Activated T-cell treated with anti-CD3 and anti-CD28 coated beads, Interleukin-2, amount 50 U/mL, for 24 hours (primary cell): Measurements from ENCODE around the gene ANOS1.

Source experiments
- DNase-seq: peaks from one replicate; pipeline ENCODE4 v3.0.0-alpha.2; 2020
- H3K27ac Mint-ChIP-seq: 2 replicates; pipeline ENCODE4 v1.8.0; 2020; ENCODE audit warnings: mild to moderate bottlenecking, mixed read lengths
- H3K27me3 Mint-ChIP-seq: 2 replicates; pipeline ENCODE4 v1.8.0; 2020; ENCODE audit warnings: mixed read lengths
- H3K36me3 Mint-ChIP-seq: 2 replicates; pipeline ENCODE4 v1.8.0; 2020; ENCODE audit warnings: low read depth, mixed read lengths
- H3K4me1 Mint-ChIP-seq: 2 replicates; pipeline ENCODE4 v1.8.0; 2020; ENCODE audit warnings: low read depth, mixed read lengths
- H3K4me3 Mint-ChIP-seq: 2 replicates; pipeline ENCODE4 v1.8.0; 2020; ENCODE audit warnings: mild to moderate bottlenecking, moderate library complexity, mixed read lengths
- H3K9me3 Mint-ChIP-seq: 2 replicates; pipeline ENCODE4 v1.8.0; 2020; ENCODE audit warnings: mixed read lengths

ANOS1 gene

GRCh38 chrX:8730812-8731558 lies 952 bp downstream of the ANOS1 start:
- Mint-ChIP-seq H3K27ac (no peak overlapping the region), H3K27me3 (peaks cover 72% of the 10 kb centered on the region), H3K4me3 (no peak overlapping the region), H3K4me1 (peaks cover 1% of the 10 kb centered on the region), H3K36me3 (no peaks in the 10 kb centered on the region), H3K9me3 (no peaks in the 10 kb centered on the region)
- no peak for DNase-seq

GRCh38 chrX:8729811-8730210 lies 2.1 kb downstream of the ANOS1 start:
- no peaks in the 10 kb centered on the region for H3K36me3 Mint-ChIP-seq
- no peak for DNase-seq
- no peak overlapping the region for H3K27ac Mint-ChIP-seq
- no peaks in the 10 kb centered on the region for H3K9me3 Mint-ChIP-seq
- H3K27me3 Mint-ChIP-seq, result peaks cover 72% of the 10 kb centered on the region
- peaks cover 1% of the 10 kb centered on the region for H3K4me1 Mint-ChIP-seq
- H3K4me3 Mint-ChIP-seq, result no peak overlapping the region

GRCh38 chrX:8728932-8729535 lies 2.9 kb downstream of the ANOS1 start:
- Mint-ChIP-seq H3K27me3 (peaks cover 80% of the 10 kb centered on the region), H3K36me3 (no peaks in the 10 kb centered on the region), H3K9me3 (no peaks in the 10 kb centered on the region), H3K4me3 (no peak overlapping the region), H3K27ac (no peak overlapping the region), H3K4me1 (peaks cover 1% of the 10 kb centered on the region)
- no peak for DNase-seq

DNA sequence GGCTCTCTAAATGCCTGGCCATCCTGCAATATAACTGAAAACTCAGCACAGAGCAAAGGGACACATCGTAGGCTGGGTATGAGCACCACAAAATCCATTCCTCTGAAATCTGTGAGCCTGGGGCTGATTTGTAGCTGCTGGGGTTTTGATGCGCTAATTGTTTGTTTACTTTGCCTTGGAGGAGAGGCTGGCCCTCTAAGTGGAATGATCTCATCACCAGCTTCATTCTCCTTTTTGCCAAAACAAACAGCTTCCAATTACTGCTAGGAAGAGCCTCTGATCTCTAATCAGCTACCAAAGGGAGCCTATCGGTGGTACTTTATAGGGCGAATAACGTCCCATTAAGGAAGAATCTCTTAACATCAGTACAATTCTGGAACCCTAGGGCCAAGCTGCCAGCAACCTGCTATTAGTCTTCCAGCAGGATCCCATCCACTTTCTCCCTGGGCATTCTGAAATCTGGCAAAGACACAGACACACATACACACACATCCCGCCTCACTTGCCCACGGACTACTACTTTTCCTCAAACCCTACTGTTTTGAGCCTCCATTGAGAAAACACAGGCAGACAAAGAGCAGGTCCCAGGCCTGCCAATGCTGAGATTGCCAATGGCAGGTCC lies 5.8 kb downstream of the ANOS1 start:
- no peak overlapping the region for H3K27ac Mint-ChIP-seq
- peaks cover 75% of the 10 kb centered on the region for H3K27me3 Mint-ChIP-seq
- peaks cover 1% of the 10 kb centered on the region for H3K4me1 Mint-ChIP-seq

GRCh38 chrX:8724300-8724699 lies 7.6 kb downstream of the ANOS1 start:
- Mint-ChIP-seq H3K27me3 (peaks cover 59% of the 10 kb centered on the region), H3K4me1 (no peaks in the 10 kb centered on the region), H3K27ac (no peak overlapping the region), H3K4me3 (no peak overlapping the region), H3K36me3 (no peaks in the 10 kb centered on the region), H3K9me3 (no peaks in the 10 kb centered on the region)
- DNase-seq, result no peak

More for the DNA sequence above, 5.8 kb downstream of the ANOS1 start:
- no peak for DNase-seq
- Mint-ChIP-seq H3K4me3 (no peak overlapping the region), H3K36me3 (no peaks in the 10 kb centered on the region), H3K9me3 (no peaks in the 10 kb centered on the region)

DNA sequence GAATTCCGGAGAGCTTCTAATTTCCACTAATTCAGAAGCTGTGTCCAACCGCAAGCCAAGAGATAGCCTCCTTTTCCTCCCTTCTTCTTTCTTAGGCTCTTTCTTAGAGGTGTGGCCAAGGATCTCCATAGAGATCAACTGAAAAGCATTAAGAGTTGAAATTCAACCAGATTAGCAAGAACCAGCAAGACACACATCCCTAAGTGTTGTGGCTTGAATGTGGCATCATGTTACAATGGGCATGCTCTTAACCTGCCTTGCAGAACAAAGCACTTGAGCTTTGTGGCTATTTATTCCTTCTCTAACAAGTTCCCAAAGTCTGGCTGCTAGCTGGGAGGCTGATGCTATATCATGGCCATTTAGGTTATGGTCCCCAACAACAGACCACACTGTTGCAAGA lies 10.4 kb downstream of the ANOS1 start:
- H3K4me1 Mint-ChIP-seq, result no peaks in the 10 kb centered on the region
- no peak overlapping the region for H3K27ac Mint-ChIP-seq
- H3K9me3 Mint-ChIP-seq, result no peaks in the 10 kb centered on the region
- no peaks in the 10 kb centered on the region for H3K36me3 Mint-ChIP-seq
- no peak overlapping the region for H3K4me3 Mint-ChIP-seq
- no peak for DNase-seq
- peaks cover 37% of the 10 kb centered on the region for H3K27me3 Mint-ChIP-seq

GRCh38 chrX:8720136-8720535 lies 11.8 kb downstream of the ANOS1 start:
- DNase-seq, result no peak
- H3K4me3 Mint-ChIP-seq, result no peak overlapping the region
- H3K4me1 Mint-ChIP-seq, result no peaks in the 10 kb centered on the region
- no peak overlapping the region for H3K27ac Mint-ChIP-seq
- H3K27me3 Mint-ChIP-seq, result peaks cover 29% of the 10 kb centered on the region
- no peaks in the 10 kb centered on the region for H3K36me3 Mint-ChIP-seq
- H3K9me3 Mint-ChIP-seq, result no peaks in the 10 kb centered on the region

GRCh38 chrX:8717354-8717753 lies 14.6 kb downstream of the ANOS1 start:
- H3K4me3 Mint-ChIP-seq, result no peak overlapping the region
- no peaks in the 10 kb centered on the region for H3K4me1 Mint-ChIP-seq
- no peaks in the 10 kb centered on the region for H3K36me3 Mint-ChIP-seq

DNA sequence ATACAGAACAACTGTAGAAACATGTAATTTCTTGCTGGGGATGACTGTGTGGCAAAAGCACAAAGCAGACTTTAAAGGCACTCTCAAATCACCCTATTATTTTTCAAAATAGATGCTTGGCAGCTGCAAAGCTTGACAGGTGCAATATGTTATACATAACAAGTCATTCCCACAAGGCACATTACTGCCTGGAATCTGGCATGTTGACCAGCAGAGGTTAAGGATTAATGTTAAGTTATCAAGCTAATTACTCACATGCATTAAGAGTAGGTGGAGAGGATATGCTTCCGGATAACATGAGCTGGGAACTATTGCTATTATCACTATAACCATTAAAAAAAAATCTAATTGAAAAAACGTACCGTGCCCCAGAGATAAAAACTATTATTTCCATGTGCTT lies 17.8 kb downstream of the ANOS1 start:
- DNase-seq, result no peak
- Mint-ChIP-seq H3K36me3 (no peaks in the 10 kb centered on the region), H3K9me3 (no peaks in the 10 kb centered on the region), H3K27ac (no peak overlapping the region), H3K27me3 (peaks cover 2% of the 10 kb centered on the region), H3K4me3 (no peak overlapping the region), H3K4me1 (no peaks in the 10 kb centered on the region)

More at GRCh38 chrX:8717354-8717753, 14.6 kb downstream of the ANOS1 start:
- no peak for DNase-seq
- Mint-ChIP-seq H3K27me3 (peaks cover 7% of the 10 kb centered on the region), H3K27ac (no peak overlapping the region), H3K9me3 (no peaks in the 10 kb centered on the region)

DNA sequence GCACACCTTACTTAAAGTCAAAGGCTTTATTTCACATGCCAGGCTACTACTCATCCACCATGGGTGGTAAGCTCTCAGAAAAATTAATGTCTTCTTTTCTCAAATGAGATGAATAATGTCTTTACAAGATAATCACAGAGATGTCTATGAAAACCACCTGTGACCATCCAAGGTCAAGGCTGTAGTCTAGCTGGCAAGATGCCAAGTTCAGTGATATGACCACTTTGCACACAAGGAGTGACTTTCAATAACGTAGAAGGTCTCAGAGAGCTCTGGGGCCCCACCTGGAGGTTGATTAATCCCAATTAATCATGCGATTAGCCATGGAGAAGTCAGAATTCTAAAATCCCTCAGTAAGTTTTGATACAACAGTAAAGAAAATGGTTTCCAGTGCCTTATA lies 20.5 kb downstream of the ANOS1 start:
- DNase-seq, result no peak
- H3K27me3 Mint-ChIP-seq, result peaks cover 4% of the 10 kb centered on the region
- no peaks in the 10 kb centered on the region for H3K36me3 Mint-ChIP-seq
- peaks cover 2% of the 10 kb centered on the region for H3K9me3 Mint-ChIP-seq
- no peak overlapping the region for H3K4me3 Mint-ChIP-seq
- no peaks in the 10 kb centered on the region for H3K4me1 Mint-ChIP-seq
- H3K27ac Mint-ChIP-seq, result no peak overlapping the region

- peaks cover 2% of the 10 kb centered on the region for H3K9me3 Mint-ChIP-seq
These were observed 27.8 kb downstream of the ANOS1 start for GRCh38 chrX:8704184-8704583.

DNA sequence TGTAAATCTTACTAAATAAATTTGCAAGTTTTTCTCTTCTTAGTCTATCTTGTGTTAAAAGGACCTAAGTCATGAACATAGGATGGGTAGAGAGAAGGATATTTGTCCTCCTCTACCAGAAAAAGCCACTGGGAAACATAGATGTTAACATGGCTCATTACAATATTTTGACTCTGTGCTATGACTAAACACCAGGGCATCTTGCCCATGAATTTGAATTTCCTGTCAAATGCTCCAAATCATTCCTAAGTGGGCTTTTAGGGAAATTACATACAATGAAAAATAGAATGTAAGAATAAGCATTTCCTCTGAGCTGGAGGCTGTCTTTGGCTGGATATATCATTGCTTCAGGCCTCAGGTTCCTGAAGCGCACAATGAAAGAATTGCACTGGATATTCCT lies 39.1 kb downstream of the ANOS1 start:
- H3K27ac Mint-ChIP-seq, result no peak overlapping the region
- no peaks in the 10 kb centered on the region for H3K9me3 Mint-ChIP-seq
- H3K27me3 Mint-ChIP-seq, result peaks cover 5% of the 10 kb centered on the region
- no peaks in the 10 kb centered on the region for H3K4me1 Mint-ChIP-seq
- no peaks in the 10 kb centered on the region for H3K36me3 Mint-ChIP-seq
- no peak overlapping the region for H3K4me3 Mint-ChIP-seq
- DNase-seq, result no peak

More at GRCh38 chrX:8704184-8704583, 27.8 kb downstream of the ANOS1 start:
- no peaks in the 10 kb centered on the region for H3K36me3 Mint-ChIP-seq
- H3K27me3 Mint-ChIP-seq, result peaks cover 12% of the 10 kb centered on the region
- no peak overlapping the region for H3K4me3 Mint-ChIP-seq
- H3K27ac Mint-ChIP-seq, result no peak overlapping the region
- H3K4me1 Mint-ChIP-seq, result no peaks in the 10 kb centered on the region
- no peak for DNase-seq

GRCh38 chrX:8689473-8689872 lies 42.5 kb downstream of the ANOS1 start:
- no peaks in the 10 kb centered on the region for H3K36me3 Mint-ChIP-seq

GRCh38 chrX:8688776-8689175 lies 43.2 kb downstream of the ANOS1 start:
- Mint-ChIP-seq H3K27ac (no peak overlapping the region), H3K27me3 (peaks cover 7% of the 10 kb centered on the region), H3K4me3 (no peak overlapping the region), H3K4me1 (no peaks in the 10 kb centered on the region), H3K36me3 (no peaks in the 10 kb centered on the region), H3K9me3 (no peaks in the 10 kb centered on the region)
- no peak for DNase-seq

More at GRCh38 chrX:8689473-8689872, 42.5 kb downstream of the ANOS1 start:
- no peaks in the 10 kb centered on the region for H3K4me1 Mint-ChIP-seq
- H3K27me3 Mint-ChIP-seq, result peaks cover 6% of the 10 kb centered on the region
- H3K4me3 Mint-ChIP-seq, result no peak overlapping the region
- DNase-seq, result no peak
- H3K27ac Mint-ChIP-seq, result no peak overlapping the region
- H3K9me3 Mint-ChIP-seq, result no peaks in the 10 kb centered on the region
